ENCODE results near the gene RGS10.

Gene RGS10

DNA sequence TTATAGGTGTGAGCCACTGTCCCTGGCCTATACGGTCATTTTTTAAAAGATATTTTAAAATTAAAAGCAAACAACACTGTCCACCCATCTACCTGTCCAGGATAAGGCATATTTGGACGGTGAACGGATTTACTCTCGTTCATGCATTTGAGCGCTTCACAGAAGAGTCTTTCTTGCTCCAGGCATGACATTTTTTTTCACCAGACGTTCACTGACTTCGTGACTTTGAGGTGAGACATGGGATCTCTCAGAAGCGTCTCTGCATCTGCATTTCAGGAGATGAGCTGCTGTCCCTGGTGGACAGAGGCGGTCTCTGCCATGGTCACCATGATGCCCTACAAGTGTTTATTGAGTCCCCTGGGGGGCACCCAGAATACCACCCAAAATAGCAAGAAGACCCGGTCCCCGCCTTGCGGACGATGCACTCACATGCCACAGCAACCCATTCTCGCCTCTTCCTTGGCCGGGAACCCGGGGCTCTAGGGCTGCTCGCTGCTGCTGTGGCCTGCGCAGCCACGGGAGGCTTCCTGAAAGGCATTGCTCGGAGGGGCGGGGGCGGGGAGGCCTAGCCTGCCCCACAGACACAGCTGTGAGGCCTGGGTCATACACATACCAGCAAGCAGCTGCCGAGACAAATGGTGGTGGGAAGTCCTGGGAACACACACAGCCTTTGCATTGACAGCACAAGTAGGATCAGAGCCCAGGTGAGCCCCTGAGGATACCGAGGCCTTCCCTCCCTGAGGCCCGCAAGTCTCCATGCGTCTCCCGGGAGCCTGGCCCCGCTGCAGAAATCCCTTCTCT is 84.4 kb downstream of the RGS10 start:
- DNase-seq: no peak
- no peaks in the 10 kb centered on the region for H3K9me3 ChIP-seq
- no peak overlapping the region for H3K27ac ChIP-seq
- no peak overlapping the region for H3K4me3 ChIP-seq
- intact Hi-C loops (cut with DNase I; ENCODE audit: low total_unique reads): no loop called here
- peaks cover 30 to 53% (median 44%) of the 10 kb centered on the region in 3 donors for H3K36me3 ChIP-seq
- no peaks in the 10 kb centered on the region for H3K27me3 ChIP-seq
- TF ChIP-seq CTCF (IDR thresholded peaks at IDR 0.05): no peak
- H3K4me1 ChIP-seq: peaks cover 0 to 8% (median 0%) of the 10 kb centered on the region in 4 donors

- Histone ChIP-seq H3K27me3 (no peaks in the 10 kb centered on the region), H3K27ac (no peak overlapping the region), H3K36me3 (peaks cover 45 to 70% (median 62%) of the 10 kb centered on the region in 3 donors), H3K4me3 (no peak overlapping the region), H3K9me3 (no peaks in the 10 kb centered on the region), H3K4me1 (peaks cover 0 to 8% (median 0%) of the 10 kb centered on the region in 4 donors)
- peak in 1 of 2 donors; percentile 13 for DNase-seq
- TF ChIP-seq CTCF (IDR thresholded peaks at IDR 0.05): no peak
- intact Hi-C loops (cut with DNase I; ENCODE audit: low total_unique reads): no loop called here
Measured at GRCh38 chr10:119456435-119456810, 86.1 kb downstream of the RGS10 start.

GRCh38 chr10:119455609-119456434 is 86.7 kb downstream of the RGS10 start:
- no peaks in the 10 kb centered on the region for H3K27me3 ChIP-seq
- intact Hi-C loops (cut with DNase I; ENCODE audit: low total_unique reads): no loop called here
- H3K4me1 ChIP-seq: peaks cover 0 to 8% (median under 1%) of the 10 kb centered on the region in 4 donors
- no peaks in the 10 kb centered on the region for H3K9me3 ChIP-seq
- no peak overlapping the region for H3K27ac ChIP-seq
- TF ChIP-seq CTCF (IDR thresholded peaks at IDR 0.05): no peak
- H3K36me3 ChIP-seq: peaks cover 45 to 73% (median 64%) of the 10 kb centered on the region in 3 donors
- DNase-seq: peak in 1 of 2 donors; percentile 10
- H3K4me3 ChIP-seq: no peak overlapping the region

GRCh38 chr10:119454990-119455389 is 87.5 kb downstream of the RGS10 start:
- Histone ChIP-seq H3K27ac (no peak overlapping the region), H3K36me3 (peaks cover 45 to 73% (median 64%) of the 10 kb centered on the region in 3 donors), H3K9me3 (no peaks in the 10 kb centered on the region), H3K27me3 (no peaks in the 10 kb centered on the region), H3K4me3 (no peak overlapping the region), H3K4me1 (peaks cover 0 to 15% (median 9%) of the 10 kb centered on the region in 4 donors)
- intact Hi-C loops (cut with DNase I; ENCODE audit: low total_unique reads): no loop called here
- TF ChIP-seq CTCF (IDR thresholded peaks at IDR 0.05): no peak
- DNase-seq: peak; percentile 24 to 62

DNA sequence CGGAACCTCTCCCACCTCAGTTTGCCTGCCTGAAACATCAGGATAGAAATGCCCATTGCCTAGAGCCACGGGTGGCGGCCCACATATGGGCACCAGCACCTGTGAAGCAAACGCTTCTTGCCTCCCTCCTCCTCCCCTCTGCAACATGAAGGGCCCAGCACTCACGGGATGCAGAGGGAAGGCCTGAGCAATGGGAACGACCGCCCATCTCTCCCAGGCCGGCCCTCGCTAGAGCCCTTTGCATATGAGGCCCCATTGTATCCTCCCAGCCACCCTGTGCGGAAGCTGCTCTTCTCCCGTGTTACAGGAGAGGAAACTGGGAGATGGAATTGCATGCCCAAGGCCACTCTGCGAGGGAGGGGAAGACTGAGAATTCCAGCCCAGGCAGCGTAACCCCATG is 88.2 kb downstream of the RGS10 start:
- intact Hi-C loops (cut with DNase I; ENCODE audit: low total_unique reads): no loop called here
- Histone ChIP-seq H3K4me3 (no peak overlapping the region), H3K36me3 (peaks cover 45 to 73% (median 64%) of the 10 kb centered on the region in 3 donors)

More for the DNA sequence above, 88.2 kb downstream of the RGS10 start:
- H3K9me3 ChIP-seq: no peaks in the 10 kb centered on the region
- peaks cover 0 to 21% (median 15%) of the 10 kb centered on the region in 4 donors for H3K4me1 ChIP-seq
- H3K27ac ChIP-seq: no peak overlapping the region
- DNase-seq: peak in 1 of 2 donors; percentile 17
- TF ChIP-seq CTCF (IDR thresholded peaks at IDR 0.05): no peak
- no peaks in the 10 kb centered on the region for H3K27me3 ChIP-seq

All from tibial artery (tissue), 4 donors.